Effector CD8-positive, alpha-beta T cell (primary cell): ENCODE data around the gene DGKG.

ENCODE experiments used
- DNase-seq: peaks from one replicate; lab custom pipeline; 2025; lab: John Stamatoyannopoulos, UW
- total RNA-seq, 4 experiments: gene quantifications; one replicate each; lab custom pipeline; 2026; lab: John Stamatoyannopoulos, UW

DGKG gene
- total RNA-seq = 0 to 0.44 (median 0.09) reads per million in 4 experiments

DNA sequence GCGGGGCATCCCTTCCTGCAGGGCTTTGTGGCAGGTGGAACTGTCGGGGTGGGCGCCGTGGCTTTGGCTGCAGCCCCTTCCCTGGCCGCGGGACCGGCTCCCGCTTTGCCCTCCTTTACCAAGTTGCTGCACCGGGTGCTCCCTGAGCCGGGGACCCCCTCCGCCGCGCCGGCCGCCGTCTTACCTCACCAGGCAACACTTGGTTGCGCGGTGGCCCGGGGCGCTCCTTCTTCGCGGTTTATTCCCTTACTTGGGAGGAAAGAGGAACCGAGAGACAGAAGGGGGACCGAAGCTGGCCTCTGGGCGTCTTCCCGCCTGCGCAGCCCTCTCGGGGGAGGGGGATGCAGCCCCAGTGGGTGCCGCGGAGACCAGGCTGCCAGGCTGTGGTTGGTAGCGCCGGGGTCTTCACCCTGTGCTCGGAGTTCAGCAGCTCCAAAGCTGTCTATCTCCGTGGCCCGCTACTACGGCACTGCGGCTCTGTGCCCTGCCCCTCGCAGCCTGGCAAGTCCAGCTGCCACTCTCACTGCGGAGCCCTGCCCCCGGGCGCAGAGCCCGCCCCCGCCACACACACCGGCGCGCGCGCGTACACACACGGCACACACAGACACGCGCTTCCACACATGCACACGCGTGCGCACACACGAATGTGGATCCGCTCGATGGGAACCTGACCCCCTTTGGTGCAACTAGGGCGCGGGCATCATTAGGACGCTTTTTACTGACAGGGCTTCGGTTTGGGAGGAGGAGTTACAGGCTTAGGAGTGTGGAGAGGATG lies at the start of gene DGKG:
TSS of gene DGKG (minus strand) at position 473 of the 775 bp plus-strand sequence. CDS start 41,775 bp downstream, outside the sequence.
- no peak for DNase-seq

DNA sequence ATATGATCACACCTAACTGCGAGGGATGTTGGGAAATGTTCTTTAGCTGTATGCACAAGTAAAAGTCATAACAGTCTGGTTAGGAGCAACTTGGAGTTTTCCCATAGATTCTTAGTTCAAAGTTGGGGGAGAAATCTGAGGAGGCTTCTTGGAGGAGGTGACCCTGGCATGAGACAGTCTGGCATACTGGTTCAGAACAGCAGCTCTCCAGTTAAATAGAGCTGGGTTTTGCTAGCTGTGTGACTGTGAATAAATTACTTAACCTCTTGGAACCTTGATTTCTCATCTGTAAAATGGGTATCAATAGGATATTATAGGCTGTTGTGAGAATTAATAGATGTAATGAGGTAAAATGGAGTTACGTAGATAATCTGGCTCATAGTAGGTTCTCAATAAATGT lies 49.1 kb upstream of the DGKG start:
- no peak for DNase-seq

DNA sequence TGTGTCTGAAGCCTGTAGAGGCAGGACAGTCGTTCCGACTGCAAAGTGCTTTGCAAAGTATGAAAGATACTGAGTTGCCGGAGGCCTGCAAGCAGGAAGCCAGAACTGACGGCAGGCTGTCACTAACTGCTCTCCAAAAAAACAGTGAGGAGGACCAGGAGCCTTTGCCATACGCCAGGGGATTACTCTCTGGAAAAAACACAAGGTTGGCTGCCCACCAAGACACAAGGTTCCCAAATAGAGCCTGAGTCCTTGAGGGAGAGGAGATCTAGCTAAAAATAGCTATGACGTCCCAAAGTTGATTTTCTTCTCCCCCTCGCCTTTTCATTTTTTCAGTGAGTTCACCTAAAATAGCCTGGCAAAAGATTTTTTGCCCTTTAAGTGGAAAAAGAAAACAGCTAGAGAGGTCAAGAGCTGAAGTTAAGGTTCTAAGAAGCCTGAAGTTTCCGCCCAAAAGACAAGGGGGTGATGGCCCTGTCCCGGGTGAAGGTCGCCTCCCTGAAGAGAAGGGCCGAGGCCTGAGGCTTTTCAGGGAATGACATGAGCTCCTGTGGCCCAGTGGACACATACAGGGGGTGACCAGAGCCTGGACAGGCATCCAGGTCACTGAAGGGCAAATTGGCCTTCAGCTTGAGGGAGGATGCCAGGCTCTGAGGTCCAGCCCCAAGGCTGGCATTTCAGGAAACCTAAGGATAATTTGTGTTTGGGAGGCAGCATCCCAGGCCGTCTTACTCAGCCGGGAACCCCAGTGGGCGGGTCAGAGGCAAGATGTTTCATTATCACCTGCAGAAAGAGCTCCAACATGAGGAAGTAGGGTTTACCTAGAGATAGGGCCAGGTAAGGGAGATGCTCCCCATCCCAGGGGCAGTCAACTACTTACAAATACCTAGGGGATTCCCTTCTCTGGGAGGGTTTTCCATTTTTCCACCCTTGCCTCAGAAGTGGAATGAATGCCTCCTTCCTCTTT lies 44.9 kb upstream of the DGKG start:
- no peak for DNase-seq

DNA sequence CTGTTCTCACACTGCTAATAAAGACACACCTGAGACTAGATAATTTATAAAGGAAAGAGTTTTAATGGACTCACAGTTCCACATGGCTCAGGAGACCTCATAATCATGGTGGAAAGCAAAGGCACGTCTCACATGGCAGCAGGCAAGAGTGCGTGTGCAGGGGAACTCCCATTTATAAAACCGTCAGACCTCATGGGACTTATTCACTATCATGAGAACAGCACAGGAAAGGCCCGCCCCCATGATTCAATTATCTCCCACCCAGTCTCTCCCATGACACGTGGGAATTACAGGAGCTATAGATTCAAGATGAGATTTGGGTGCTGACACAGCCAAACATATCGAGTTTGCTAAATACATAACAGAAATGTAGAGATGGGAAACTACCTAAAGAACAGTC lies 39.5 kb upstream of the DGKG start:
- DNase-seq = no peak

DNA sequence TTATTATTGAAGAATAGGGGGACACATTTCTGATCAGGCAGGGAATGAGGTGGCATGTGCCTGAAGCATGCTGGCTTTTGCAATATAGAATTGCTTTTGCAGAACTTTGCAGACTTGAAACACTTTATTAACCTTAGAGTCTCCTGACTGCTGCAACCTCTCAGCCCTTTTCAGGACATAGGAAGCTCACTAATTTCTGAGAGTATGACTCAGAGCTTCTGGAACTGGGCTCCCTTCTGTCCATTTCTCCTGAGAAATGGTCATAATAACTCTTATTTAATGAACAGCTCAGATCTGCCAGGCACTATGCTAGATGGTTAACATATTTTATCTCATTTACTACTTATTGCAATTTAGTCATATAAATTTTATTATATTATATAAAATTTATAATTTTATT lies 38.6 kb upstream of the DGKG start:
- no peak for DNase-seq

DNA sequence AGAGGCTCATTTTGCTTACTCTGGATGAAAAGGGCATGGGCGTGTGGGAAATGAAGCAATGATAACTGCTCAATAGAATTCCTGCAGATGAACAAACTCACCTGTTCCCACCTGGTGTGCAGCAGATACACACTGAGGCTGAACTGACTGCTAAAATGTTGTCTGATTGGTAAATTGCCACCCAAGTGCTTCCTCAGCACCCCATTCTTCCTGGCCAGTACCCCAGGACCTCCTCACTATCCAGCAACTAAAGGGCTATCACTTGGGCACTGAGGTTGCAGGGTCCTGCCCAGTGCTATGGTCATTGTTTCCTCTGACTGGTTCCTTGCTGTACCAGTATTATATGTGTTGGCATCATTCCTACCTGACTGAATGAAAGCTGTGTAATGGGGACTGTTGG lies 38.0 kb upstream of the DGKG start:
- DNase-seq = no peak

DNA sequence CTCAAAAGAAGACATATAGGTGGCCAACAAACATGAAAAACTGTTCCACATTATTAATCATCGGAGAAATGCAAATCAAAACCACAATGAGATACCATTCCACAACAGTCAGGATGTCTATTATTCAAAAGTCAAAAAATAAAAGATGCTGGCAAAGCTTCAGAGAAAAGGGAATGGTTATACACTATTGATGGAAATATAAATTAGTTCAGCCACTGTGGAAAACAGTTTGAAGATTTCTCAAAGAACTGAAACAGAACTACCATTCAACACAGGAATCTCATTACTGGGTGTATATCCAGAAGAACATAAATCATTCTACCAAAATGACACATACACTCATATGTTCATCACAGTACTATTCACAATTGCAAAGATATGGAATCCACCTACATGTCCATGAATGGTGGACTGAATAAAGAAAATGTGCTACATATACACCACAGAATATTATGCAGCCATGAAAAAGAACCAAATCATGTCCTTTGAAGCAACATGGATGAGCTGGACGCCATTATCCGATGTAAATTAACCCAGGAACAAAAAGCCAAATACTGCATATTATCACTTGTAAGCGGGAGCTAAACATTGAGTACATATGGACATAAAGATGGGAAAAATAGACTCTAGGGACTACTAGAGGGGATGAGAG lies 32.7 kb upstream of the DGKG start:
- DNase-seq = no peak

DNA sequence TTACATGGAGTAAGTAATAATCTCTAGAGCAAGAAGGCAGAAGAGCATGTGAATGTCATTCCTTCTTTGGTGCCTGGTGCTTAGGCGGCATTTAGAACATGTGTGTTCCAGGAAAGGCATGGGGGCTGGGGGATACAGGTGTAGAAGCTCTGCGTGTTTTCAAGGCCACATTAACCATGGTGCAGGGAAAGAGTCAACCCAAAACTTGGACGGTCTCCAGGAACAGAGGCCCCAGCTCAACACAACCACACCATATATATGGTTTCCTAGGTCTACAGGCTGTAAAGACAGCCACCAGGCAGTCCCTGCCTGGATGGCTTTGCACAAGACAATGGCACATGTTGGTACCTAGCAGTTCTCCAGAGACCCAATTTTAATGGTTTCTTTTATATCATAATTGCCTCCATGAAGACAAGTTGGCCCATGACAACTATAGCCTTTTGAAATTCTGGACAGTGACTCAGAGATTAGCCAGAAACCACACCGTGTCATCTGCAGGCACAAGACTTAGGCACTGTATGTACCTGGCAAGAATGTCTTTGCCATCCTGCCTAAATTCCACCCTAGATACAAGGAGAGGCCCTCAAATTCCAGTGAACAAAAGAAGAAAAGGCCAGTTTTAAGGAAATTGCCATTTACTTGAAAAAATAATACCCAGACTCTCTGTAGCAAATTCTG lies 25.0 kb upstream of the DGKG start:
- DNase-seq = no peak

DNA sequence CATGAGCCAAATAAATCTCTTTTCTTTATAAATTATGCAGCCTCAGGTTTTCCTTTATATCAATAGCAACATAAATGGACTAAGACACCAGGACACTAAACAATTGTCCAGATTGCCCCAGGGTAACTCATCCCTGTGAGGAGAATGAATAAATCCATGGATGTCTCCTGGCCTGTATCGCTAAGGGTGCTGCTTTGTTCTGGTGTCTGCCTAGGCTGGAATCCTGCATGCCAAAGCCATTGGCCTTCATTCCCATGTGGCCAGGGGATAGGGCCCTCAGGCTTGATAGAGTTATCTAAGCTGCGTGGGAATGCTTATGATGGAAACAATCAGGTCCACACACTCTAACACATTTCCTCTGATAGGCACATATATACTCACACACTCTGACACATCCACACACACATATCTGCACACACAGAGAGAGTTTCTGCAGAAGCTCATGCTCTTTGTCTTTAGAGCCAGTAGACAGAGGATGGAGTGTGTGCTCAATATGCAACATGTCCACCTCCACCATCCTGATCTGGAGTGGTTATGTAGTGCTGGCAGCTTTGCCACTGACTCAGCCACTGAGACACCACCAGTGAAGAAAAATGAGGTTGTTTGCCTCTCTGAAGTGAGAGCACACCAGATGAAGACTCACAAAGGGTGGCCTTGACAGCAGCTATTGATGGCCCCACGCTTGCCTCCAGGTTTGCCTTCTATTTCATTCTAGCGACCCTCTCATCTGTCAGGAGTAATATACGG lies 24.0 kb upstream of the DGKG start:
- no peak for DNase-seq

DNA sequence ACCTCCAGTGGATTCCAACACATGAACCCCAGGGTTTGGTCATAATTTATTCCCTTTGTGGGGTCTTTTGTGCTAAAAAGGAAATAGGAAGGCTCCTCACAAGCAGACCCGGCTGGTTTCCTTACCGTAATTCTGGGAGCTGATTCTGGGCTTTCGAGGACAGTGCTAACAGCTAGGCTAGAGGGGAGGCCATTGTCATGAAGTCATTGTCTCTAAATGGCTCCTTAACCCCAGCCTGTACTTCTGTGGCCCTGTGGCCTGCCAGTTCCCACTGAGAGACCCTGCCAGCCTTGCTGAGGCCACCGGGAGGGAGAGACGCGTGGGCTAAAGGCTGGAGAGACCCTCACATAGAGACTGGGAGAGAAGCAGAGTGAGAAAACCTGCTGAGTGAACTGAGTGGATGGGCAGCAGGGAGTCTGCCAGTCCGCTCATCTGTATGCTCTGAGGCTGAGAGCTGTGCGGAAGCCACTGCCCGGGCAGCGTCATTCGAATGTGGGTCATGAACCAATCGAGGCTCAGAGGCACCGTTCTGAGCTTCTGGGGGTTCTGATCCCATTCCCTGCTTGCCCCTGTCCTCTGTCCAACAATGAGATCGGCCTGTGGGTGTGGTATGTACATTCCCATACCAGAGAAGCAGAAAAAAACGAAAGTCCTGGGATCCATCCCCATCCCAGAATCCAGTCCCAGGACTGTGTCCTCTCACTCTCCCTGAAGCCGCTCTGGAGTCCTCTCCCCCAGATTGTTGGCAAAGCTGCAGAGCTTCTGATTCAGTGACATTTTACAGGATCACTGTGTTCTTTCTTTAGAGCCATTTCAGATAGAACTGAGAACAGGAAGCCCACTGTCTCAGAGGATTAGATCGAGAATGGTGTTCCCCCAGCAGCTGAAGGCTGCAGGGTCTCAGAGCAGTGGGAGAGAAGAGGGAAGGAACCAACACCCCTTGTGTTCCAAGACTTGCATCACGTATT lies 21.3 kb upstream of the DGKG start:
- no peak for DNase-seq

DNA sequence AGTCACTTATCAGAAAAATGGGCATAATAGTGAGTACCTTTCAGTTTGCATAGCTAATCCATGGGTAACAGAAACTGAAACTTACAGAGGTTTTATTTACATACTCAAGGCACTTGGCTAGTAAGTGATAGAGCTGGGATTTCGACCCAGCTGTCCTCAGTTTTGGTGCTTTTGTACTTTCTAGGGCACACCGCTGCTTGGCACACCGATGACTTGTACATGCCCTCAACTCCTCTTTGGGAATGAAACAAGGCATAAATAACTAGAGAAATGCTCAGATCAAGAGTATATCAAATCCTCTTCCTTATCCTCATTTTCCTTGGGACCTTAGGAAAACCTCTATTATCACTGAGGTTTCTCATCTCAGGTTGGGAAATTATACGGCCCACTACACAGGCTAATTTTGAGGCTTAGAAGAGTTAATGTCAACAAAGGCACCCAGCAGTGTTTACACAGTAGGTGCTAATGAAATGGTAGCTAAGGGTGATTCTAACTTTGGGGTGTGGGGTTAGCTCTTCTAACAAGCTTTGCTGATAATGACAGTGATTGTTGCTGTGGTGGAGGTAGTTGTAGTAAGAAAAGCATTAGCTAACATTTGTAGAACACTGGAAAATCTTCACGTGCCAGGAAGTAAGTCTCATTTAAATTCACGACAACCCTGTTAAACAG lies 20.3 kb upstream of the DGKG start:
- no peak for DNase-seq

DNA sequence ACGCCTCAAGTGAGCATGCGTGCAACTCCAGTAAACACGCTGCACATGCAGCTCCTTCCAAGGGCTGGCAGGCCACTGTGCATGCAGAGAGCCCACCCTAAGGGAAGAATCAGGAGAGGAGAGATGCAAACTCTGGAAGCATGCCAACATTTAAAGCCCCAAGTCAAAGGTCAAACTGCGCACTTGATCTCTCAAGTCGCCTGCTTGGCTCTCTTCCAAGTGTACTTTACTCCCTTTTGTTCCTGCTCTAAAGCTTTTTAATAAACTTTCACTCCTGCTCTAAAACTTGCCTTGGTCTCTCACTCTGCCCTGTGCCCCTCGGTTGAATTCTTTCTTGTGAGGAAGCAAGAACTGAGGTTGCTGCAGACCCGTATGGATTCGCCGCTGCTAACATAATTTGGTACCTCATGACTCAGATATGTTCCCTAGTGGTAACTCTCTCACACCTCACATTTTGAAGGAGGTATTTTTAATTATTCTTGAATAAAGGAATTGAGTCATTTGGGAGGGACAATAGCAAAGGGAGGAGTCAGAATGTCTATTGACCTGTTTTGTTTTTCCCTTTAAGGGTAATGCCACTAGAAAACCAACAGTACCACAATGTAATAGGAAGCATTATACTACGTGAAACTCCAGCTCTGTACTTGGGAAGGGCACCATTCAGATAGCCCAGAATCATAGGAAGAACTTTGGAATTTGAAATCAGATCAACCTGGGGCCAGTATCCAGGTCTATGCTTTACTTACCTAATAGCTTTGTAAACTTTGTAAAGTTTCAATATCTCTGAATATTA lies 19.6 kb upstream of the DGKG start:
- no peak for DNase-seq

DNA sequence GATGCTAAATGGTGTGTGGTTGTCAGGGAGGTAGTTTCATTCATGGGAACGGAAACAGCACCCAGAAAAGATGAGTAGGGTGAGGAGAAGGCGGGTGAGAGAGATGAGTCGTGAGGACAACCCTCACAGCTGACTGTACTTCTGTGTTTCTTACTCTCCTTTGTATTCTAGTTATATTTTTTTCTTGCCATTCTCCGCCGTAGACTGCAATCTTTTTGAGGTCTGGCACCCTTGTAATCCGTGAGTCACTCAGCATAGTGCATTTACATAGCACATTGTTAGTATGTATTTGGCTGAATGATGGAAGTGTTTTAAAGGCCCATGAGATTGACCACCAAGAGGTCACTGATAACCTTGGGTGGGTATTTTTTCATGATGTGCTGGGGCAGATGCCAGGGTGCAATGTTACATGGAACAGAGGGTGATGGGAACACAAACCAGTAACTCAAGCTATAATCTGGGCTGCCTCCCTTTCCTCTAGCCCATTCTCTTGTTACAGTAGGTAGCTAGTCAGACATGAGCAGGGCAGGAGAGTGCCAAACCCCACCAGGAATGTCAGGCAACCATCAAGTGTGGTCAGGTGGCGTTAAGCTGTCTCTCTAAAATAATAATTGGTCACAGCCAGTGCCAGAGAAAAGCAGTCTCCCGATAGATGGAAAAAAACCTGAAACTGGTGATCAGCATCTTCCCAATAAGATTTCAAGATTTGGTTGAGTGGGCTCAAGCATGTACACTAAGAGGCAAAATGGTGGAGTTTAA lies 18.8 kb upstream of the DGKG start:
- no peak for DNase-seq

DNA sequence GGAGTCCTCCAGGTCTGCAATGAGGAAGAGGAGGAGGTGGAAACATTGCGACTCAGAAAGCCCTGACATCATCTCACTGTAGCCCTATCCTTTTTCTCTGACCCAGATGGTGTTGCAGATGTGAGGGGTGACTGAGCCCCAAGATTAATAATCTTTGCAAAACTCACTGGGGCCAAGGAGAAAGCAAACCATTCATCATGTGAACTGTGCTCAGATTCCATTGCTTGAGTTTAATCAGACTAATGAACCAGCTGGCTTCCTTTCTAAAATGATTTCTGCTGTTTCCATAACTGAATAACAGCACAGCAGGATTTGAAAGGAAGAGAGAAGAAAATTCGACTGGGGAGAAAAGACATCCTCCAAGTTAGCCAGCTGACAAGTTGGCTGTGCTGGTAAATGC lies 13.4 kb upstream of the DGKG start:
- no peak for DNase-seq

DNA sequence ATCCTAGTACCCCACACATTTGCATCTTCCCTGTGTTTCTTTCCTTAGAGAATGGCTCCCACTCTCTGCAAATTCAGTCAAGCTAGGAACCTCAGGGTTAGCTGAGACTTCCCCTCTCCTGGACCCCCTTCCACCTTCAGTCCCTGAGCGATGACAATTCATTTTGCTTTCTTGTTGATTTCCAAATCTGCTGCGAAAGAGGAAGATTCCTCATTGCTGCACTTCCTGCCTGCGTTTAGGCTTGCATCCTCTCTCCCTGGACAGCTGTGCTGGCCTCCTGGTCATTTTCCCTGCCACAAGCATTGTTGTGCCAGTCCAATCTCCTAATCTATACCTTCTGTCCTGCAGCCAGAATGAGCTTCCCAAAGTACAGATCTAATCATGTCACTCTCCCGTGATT lies 12.3 kb upstream of the DGKG start:
- DNase-seq = no peak

DNA sequence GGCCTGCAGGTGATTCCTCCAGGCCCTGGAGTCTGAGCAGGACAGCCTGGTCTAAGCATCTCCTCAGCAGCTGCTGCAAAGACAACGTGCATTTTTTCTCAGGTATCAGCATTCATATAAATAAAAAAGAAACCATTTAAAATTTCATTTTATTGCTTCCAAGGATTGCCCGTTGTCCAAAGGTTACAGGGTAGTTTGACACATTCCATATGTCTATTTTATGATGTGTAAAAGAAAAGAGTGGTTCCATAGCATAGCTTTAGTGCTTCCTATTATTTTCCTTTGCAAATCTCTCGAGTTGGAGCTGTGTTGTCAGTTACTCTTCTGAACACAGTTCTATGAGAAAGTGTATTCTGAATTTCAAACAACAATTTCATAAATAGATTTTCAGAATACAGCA lies 7.2 kb upstream of the DGKG start:
- DNase-seq = no peak

DNA sequence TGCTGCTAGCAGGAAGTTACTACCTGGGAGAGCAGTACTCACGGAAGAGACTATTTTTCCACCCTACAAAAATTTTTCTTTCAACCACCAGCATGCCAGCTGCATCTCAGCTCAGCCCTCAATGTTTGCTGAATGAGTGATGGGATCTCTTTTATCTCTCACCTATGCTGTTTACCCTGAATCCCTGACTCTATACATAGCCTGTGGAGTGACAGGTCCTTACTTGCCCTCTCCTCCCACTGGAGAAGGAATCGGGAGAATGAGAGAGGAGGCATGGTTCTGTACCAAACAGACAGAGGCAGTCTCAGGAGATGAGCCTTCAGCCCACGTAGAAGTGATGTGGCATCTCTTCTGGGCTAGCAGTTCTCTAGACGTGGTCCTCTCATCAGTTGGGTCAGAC lies 6.7 kb upstream of the DGKG start:
- no peak for DNase-seq

DNA sequence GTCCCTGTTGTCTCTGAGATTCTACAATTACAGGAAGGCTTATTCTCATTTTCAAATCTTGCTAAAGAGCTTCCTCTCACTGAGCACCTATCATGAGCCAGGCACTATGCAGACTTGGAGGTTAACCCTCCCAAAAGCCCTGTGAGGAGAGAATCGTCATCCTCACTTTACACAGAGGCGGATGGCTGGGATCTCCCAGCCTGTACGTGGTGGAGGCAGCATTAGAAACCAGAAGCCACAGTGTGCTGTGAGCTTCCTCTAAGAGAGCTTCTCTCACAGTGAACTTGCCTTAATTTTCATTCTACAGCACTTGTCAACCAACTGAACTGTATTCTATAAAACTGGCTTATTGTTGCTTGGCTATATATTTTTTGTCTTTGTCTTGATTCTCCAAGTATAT lies 6.1 kb upstream of the DGKG start:
- DNase-seq = no peak
